NCI-H1105 (cell line): ENCODE results near the gene MAP2K4.
"Not testable (repeated sequence)": the region's sequence is repeated elsewhere in the genome, so short reads cannot be mapped to it uniquely, and the experiment has no call there.

Experiments
- DNase-seq: peaks from one replicate; lab custom pipeline; 2025; lab: John Stamatoyannopoulos, UW

MAP2K4 gene

GRCh38 chr17:12162187-12162586 is 141.5 kb downstream of the MAP2K4 start:
- DNase-seq: not testable (repeated sequence)

DNA sequence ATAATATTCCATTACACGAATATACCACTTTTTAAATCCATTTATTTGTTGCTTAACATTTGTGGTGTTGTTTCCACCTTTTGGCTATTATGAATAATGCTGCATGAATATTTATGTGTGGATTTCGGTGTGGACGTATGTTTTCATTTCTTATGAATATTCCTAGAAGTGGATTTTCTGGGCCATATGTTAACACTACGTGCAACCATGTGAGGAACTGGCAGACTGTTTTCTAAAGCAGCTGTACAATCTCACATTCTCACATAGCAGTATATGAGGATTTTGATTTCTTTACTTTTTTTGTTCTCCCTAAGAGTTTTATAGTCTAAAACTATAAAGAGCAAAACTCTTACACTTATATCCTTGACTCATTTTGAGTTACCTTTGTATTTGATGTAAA is 143.4 kb downstream of the MAP2K4 start:
- DNase-seq: no peak

- DNase-seq: no peak
These were observed 158.1 kb downstream of the MAP2K4 start for GRCh38 chr17:12178644-12179330.

DNA sequence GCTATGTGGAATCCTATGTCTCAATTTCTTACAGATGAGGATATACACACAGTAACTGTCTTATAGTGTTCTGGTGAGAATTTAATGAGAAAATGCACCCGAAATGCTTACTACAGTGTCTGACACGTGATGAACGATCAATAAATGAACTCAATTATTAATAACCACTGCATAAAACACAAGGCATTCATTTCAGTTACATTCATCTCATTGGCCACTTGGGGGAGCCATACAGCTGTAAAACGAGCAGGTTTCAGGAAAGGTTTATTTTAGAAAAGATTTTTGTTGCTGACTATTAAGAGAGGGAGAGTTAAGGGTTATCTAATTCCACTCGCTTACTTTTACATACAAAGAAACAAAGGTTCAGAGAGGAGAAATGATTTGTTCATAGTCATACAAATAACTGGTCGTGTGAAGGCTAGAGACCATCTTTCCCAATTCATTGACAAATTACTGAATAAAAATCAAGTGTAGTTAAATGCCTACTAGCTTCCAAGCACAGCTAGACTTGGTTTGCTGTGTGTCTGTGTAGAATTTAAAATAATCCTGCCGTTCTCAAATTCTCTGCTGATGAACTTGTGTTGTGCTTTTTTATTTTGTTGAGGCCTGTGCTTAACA is 160.1 kb downstream of the MAP2K4 start:
- peak; percentile 34 for DNase-seq

- DNase-seq: no peak
These were observed 167.0 kb downstream of the MAP2K4 start for GRCh38 chr17:12187658-12188057.

GRCh38 chr17:12193144-12193735 is 172.6 kb downstream of the MAP2K4 start:
- DNase-seq: no peak
